Raji (cell line): ENCODE data around the gene F10.

Experiments used
- POLR2A ChIP-seq: IDR thresholded peaks from 2 replicates; pipeline ENCODE4 v1.6.1; 2011; ENCODE audit warnings: low read depth, low read length, control low read depth; ENCODE audit not compliant: insufficient read depth

The F10 gene

GRCh38 chr13:113192279-113192678 is 69.7 kb downstream of the F10 start:
- no peak for TF ChIP-seq POLR2A

GRCh38 chr13:113192902-113193301 is 70.3 kb downstream of the F10 start:
- TF ChIP-seq POLR2A = no peak

- TF ChIP-seq POLR2A = no peak
Measured at GRCh38 chr13:113195360-113195759, 72.8 kb downstream of the F10 start.

GRCh38 chr13:113196970-113197737 is 74.6 kb downstream of the F10 start:
- TF ChIP-seq POLR2A = no peak
